HepG2 (cell line): ENCODE data around the gene FAM83C. TPM values are rescaled to one million over a fixed set of nuclear protein-coding genes. Genes with fewer than 3 reads are reported as not detected.

Experiments used
- ATAC-seq: fragments of 200-7000 bp; cut with Tn5 transposase; 3 replicates; pipeline ENCODE4 v1.9.1; 2020; ENCODE audit warnings: mild to moderate bottlenecking, moderate library complexity
- BruUV-seq: library from RNA; stranded (reverse); fragments of 400-500 nt; replicated peaks from 2 replicates; lab custom pipeline; 2021; lab: Mats Ljungman, UMichigan
- CTCF ChIA-PET: fragments of 300-600 bp; formaldehyde crosslinking; extraction: SDS; loops from one replicate; lab custom pipeline; 2021; ENCODE audit warnings: low total read pairs, inconsistent platforms, low intra/inter-chr PET ratio; lab: Yijun Ruan, JAX
- POLR2A ChIA-PET: fragments of 350-600 bp; sonication (Branson Sonifier 250); formaldehyde crosslinking; loops from one replicate; lab custom pipeline; 2020; ENCODE audit warnings: antibody characterized with exemption, inconsistent platforms; lab: Yijun Ruan, JAX
- DNase-seq: peaks from one replicate; pipeline ENCODE4 v3.0.0-alpha.2; 2015; ENCODE audit warnings: low spot score
- FAIRE-seq: peaks from 3 replicates; lab custom pipeline; 2011; peaks lifted over from hg19 to GRCh38; lab: Jason Lieb, UNC
- H2AFZ ChIP-seq: one replicate; pipeline ENCODE4 v1.6.1; 2011; ENCODE audit warnings: low read length, inconsistent platforms
- H3K27ac ChIP-seq: fragments of 300-600 bp; 3 replicates; pipeline ENCODE4 v1.8.0; 2011; ENCODE audit warnings: mixed run types, mild to moderate bottlenecking, mixed read lengths, low read length, inconsistent platforms; ENCODE audit not compliant: insufficient read depth; ENCODE audit errors: extremely low read length
- H3K27me3 ChIP-seq, 2 experiments: fragments of 200-600 bp in 1 of 2; 2 replicates in 1 of 2; 3 replicates in 1 of 2; pipeline versions ENCODE4 v1.6.0 to v1.8.0; 2011; ENCODE audit warnings: low read length in 2 of 2, mild to moderate bottlenecking in 2 of 2, moderate library complexity in 2 of 2, inconsistent platforms in 1 of 2; ENCODE audit not compliant: insufficient read depth in 2 of 2, control insufficient read depth in 1 of 2
- H3K36me3 ChIP-seq, 2 experiments: fragments of 200-600 bp in 1 of 2; replicated peaks in 1 of 2; 2 replicates in 1 of 2; 3 replicates in 1 of 2; pipeline versions ENCODE4 v1.5.1 to v1.8.0; 2011; ENCODE audit warnings: low read length in 2 of 2, inconsistent platforms in 1 of 2; ENCODE audit not compliant: insufficient read depth in 2 of 2, control insufficient read depth in 1 of 2
- H3K4me1 ChIP-seq: 2 replicates; pipeline ENCODE4 v1.5.1; 2012; ENCODE audit warnings: low read length, inconsistent platforms; ENCODE audit not compliant: insufficient read depth
- H3K4me2 ChIP-seq: 2 replicates; pipeline ENCODE4 v1.6.0; 2011; ENCODE audit warnings: low read depth, low read length, inconsistent platforms
- H3K4me3 ChIP-seq, 3 experiments: fragments of 200-600 bp in 1 of 3; sonication (generic), shearing (Covaris generic) in 1 of 3; replicated peaks in 1 of 3; 2 replicates each; pipeline ENCODE4 v1.5.1; 2011 to 2016; ENCODE audit warnings: low read length in 3 of 3, inconsistent platforms in 2 of 3, low read depth in 2 of 3, mild to moderate bottlenecking in 2 of 3, control low read depth in 1 of 3, mixed read lengths in 1 of 3; ENCODE audit not compliant: insufficient read depth in 1 of 3
- H3K79me2 ChIP-seq: one replicate; pipeline ENCODE4 v1.6.1; 2011; ENCODE audit warnings: low read length, inconsistent platforms; ENCODE audit not compliant: insufficient read depth
- H3K9ac ChIP-seq: 2 replicates; pipeline ENCODE4 v1.6.0; 2011; ENCODE audit warnings: mild to moderate bottlenecking, low read depth, low read length, inconsistent platforms; ENCODE audit not compliant: insufficient read depth
- H3K9me3 ChIP-seq: 2 replicates; pipeline ENCODE4 v1.5.1; 2012; ENCODE audit warnings: mild to moderate bottlenecking, low read length
- H4K20me1 ChIP-seq: 2 replicates; pipeline ENCODE4 v1.6.0; 2011; ENCODE audit warnings: inconsistent platforms, mild to moderate bottlenecking, low read length, moderate library complexity; ENCODE audit not compliant: insufficient read depth
- FUBP1 ChIP-seq: sonication (generic); formaldehyde crosslinking; IDR thresholded peaks from 2 replicates; pipeline ENCODE4 v1.5.1; 2020; ENCODE audit warnings: missing genetic modification reagents, mild to moderate bottlenecking, borderline replicate concordance
- HNF1B ChIP-seq: sonication (generic); formaldehyde crosslinking; IDR thresholded peaks from 2 replicates; pipeline ENCODE4 v1.5.1; 2020; ENCODE audit warnings: mild to moderate bottlenecking, moderate library complexity, missing genetic modification reagents
- HNRNPL ChIP-seq: fragments of 200-400 bp; formaldehyde crosslinking; IDR thresholded peaks from 2 replicates; pipeline ENCODE4 v1.6.1; 2017; ENCODE audit warnings: mild to moderate bottlenecking, low read depth, low read length
- MATR3 ChIP-seq: sonication (generic); formaldehyde crosslinking; IDR thresholded peaks from 2 replicates; pipeline ENCODE4 v1.4.0; 2020; ENCODE audit warnings: missing genetic modification reagents
- MBNL3 ChIP-seq: fragments of 250-450 bp; sonication (Bioruptor Pico); conservative IDR thresholded peaks from 2 replicates; pipeline ENCODE4 v1.8.0; 2022; ENCODE audit warnings: mild to moderate bottlenecking, inconsistent platforms
- ZNF468 ChIP-seq: sonication (generic); formaldehyde crosslinking; IDR thresholded peaks from 2 replicates; pipeline ENCODE4 v1.8.0; 2022; ENCODE audit warnings: mild to moderate bottlenecking, moderate library complexity, missing genetic modification reagents
- WGBS: methylation state at CpG from one replicate; pipeline ENCODE4 v1.1.6; 2017; ENCODE audit warnings: low lambda C conversion rate; 5-methylcytosine and 5-hydroxymethylcytosine counted together
- in situ Hi-C: cut with HindIII; loops from 2 replicates; pipeline ENCODE4 v1.10.0; 2017; ENCODE audit warnings: low pct_unique_long_range_greater_than_20kb; ENCODE audit not compliant: extremely low pct_ligation_motif_present
- intact Hi-C: fragments of 100-400 bp; cut with micrococcal nuclease; formaldehyde crosslinking; loops from one replicate; pipeline ENCODE4 v1.10.0; 2022; ENCODE audit not compliant: unreplicated experiment
- polyA plus RNA-seq, 8 experiments: library from polyadenylated mRNA; depleted of rRNA in 3 of 8; stranded (reverse) in 7 of 8; unstranded in 1 of 8; fragments of >200 nt; fragmentation: Illumina TruSeq in 4 of 8; extraction: Trizol in 4 of 8; gene quantifications; 2 replicates each; pipeline versions ENCODE4 v1.2.1 to v1.2.3, GENCODE V29; 2011 to 2016; ENCODE audit warnings: low read depth in 4 of 8, missing spikeins in 1 of 8, mixed read lengths in 1 of 8; ENCODE audit not compliant: insufficient read depth in 1 of 8
- total RNA-seq, 5 experiments: library from RNA; depleted of rRNA; stranded (reverse); fragments of >200 nt; fragmentation: Illumina TruSeq; extraction: Trizol; gene quantifications; 2 replicates each; pipeline ENCODE4 v1.2.3, GENCODE V29; 2016; ENCODE audit warnings: low read depth in 1 of 5
- TF ChIP-seq, protein P1 (sequence below): sonication (generic); formaldehyde crosslinking; IDR thresholded peaks from 2 replicates; pipeline ENCODE4 v1.5.1; 2020; ENCODE audit warnings: mild to moderate bottlenecking, missing genetic modification reagents, moderate library complexity
- TF ChIP-seq, protein P2 (sequence below): sonication (generic); formaldehyde crosslinking; IDR thresholded peaks from 2 replicates; pipeline ENCODE4 v1.8.0; 2022; ENCODE audit warnings: mild to moderate bottlenecking, missing genetic modification reagents; ENCODE audit not compliant: insufficient replicate concordance

FAM83C gene
- total and polyA plus RNA-seq, 2 of the 13 experiments (the other 11 are each of a cell fraction or from before 2014, with no cell fraction given) = 0.04 TPM; not detected in 1

DNA sequence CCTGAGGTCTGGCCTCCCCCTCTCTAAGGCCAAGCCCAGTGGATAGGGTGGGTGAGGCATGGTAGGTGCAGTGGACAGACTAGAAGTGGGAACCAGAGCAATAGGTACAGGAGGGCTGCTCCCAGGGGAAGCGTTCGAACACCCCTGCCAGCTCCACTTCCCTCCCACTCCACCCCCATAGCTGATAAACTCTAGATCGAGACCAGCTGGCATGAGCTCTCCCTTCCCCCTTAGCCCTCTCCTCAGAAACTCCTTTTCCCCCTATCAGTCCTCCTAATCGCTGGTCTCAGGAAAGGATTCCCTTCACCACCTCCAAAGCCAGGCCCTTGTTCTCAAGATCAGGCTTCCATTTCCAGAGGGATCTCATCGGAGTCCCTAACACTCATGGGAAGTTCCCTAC lies 6.0 kb upstream of the FAM83C start:
- intact Hi-C loops = no loop called here
- no peak for DNase-seq
- no peaks in the 10 kb centered on the region for H3K9me3 ChIP-seq
- no peak overlapping the region for H3K9ac ChIP-seq
- no peak overlapping the region for H2AFZ ChIP-seq
- WGBS = 65% methylated on average over 5 of the region's 5 CpGs
- no TSS peak for BruUV-seq
- POLR2A ChIA-PET = interaction anchor here (2.3 to 3.3 kb wide), 3 partner anchors 8 to 14 kb away, joined by 7 to 19 read pairs (median 10); partner anchors contain the start of gene EIF6
- FAIRE-seq = no peak
- H3K4me2 ChIP-seq = no peak overlapping the region
- in situ Hi-C loops = loop anchor here (5.0 kb wide), 1 partner anchor 34 kb away; no protein-coding TSS in a partner anchor
- 0 out of 3 replicates have a peak, but pooled peaks have one; percentile 1 for ATAC-seq
- TF ChIP-seq, protein P1, sequence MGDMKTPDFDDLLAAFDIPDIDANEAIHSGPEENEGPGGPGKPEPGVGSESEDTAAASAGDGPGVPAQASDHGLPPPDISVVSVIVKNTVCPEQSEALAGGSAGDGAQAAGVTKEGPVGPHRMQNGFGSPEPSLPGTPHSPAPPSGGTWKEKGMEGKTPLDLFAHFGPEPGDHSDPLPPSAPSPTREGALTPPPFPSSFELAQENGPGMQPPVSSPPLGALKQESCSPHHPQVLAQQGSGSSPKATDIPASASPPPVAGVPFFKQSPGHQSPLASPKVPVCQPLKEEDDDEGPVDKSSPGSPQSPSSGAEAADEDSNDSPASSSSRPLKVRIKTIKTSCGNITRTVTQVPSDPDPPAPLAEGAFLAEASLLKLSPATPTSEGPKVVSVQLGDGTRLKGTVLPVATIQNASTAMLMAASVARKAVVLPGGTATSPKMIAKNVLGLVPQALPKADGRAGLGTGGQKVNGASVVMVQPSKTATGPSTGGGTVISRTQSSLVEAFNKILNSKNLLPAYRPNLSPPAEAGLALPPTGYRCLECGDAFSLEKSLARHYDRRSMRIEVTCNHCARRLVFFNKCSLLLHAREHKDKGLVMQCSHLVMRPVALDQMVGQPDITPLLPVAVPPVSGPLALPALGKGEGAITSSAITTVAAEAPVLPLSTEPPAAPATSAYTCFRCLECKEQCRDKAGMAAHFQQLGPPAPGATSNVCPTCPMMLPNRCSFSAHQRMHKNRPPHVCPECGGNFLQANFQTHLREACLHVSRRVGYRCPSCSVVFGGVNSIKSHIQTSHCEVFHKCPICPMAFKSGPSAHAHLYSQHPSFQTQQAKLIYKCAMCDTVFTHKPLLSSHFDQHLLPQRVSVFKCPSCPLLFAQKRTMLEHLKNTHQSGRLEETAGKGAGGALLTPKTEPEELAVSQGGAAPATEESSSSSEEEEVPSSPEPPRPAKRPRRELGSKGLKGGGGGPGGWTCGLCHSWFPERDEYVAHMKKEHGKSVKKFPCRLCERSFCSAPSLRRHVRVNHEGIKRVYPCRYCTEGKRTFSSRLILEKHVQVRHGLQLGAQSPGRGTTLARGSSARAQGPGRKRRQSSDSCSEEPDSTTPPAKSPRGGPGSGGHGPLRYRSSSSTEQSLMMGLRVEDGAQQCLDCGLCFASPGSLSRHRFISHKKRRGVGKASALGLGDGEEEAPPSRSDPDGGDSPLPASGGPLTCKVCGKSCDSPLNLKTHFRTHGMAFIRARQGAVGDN (CRISPR knock-in tag) = 0 out of 2 replicates have a peak, but pooled peaks have one; percentile 3
- TF ChIP-seq ZNF468 (CRISPR knock-in tag) (no peak), HNRNPL (no peak), FUBP1 (CRISPR knock-in tag) (no peak), MBNL3 (no peak), MATR3 (CRISPR knock-in tag) (no peak), HNF1B (CRISPR knock-in tag) (no peak)
- TF ChIP-seq, protein P2, sequence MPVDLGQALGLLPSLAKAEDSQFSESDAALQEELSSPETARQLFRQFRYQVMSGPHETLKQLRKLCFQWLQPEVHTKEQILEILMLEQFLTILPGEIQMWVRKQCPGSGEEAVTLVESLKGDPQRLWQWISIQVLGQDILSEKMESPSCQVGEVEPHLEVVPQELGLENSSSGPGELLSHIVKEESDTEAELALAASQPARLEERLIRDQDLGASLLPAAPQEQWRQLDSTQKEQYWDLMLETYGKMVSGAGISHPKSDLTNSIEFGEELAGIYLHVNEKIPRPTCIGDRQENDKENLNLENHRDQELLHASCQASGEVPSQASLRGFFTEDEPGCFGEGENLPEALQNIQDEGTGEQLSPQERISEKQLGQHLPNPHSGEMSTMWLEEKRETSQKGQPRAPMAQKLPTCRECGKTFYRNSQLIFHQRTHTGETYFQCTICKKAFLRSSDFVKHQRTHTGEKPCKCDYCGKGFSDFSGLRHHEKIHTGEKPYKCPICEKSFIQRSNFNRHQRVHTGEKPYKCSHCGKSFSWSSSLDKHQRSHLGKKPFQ (CRISPR knock-in tag) = no peak
- no peaks in the 10 kb centered on the region for H3K79me2 ChIP-seq
- H3K27me3 ChIP-seq = peaks cover 5 to 29% of the 10 kb centered on the region in 2 experiments
- H3K4me3 ChIP-seq = no peak overlapping the region
- CTCF ChIA-PET = no interaction called here
- no peak overlapping the region for H3K27ac ChIP-seq
- H3K36me3 ChIP-seq = peaks cover 3 to 9% of the 10 kb centered on the region in 2 experiments; a peak in 3 of 5 replicates
- peaks cover 34% of the 10 kb centered on the region for H3K4me1 ChIP-seq
- H4K20me1 ChIP-seq = no peaks in the 10 kb centered on the region
